ENCODE data around the gene ITPK1.

Gene ITPK1

DNA sequence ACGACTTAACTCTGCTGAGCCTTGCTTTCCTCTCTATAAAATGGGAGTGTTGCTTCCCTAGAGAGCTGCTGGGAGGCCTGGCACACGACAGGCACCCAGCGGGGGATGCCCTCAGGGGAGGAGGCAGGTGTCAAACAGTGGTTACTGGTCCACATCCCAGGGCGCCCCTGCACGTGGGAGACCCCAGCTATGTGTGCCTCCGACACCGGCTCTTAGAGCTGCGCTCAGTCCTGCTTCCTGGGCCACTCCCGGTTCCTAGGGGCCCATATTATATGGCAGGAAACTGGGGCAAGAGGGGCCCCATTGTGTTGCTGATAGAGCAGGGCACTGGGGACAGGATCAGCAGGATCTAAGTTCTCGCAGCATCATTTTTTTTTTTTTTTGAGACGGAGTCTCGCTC is 145.5 kb downstream of the ITPK1 start:
- DNase-seq (ENCODE audit: low read depth, low spot score): no peak

DNA sequence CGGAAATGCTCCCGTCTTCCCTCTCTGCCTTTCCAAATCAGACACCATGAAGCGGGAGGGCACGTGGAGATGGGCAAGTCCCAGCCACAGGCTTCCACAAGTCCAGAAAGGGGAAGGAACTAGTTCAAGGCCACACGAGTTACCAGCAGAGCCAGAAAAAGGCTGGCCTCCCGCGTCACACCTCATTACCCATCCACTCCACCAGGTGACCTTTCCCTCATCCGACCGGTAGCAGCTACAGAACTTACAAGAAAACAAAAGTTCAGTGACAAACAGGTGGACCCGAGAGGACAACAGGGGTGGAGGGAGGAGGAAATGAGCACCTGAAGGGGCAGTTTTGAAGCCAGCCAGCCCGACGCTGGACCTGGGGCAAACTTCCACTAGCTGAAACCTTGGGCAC is 145.9 kb downstream of the ITPK1 start:
- DNase-seq (ENCODE audit: low read depth, low spot score): no peak

DNA sequence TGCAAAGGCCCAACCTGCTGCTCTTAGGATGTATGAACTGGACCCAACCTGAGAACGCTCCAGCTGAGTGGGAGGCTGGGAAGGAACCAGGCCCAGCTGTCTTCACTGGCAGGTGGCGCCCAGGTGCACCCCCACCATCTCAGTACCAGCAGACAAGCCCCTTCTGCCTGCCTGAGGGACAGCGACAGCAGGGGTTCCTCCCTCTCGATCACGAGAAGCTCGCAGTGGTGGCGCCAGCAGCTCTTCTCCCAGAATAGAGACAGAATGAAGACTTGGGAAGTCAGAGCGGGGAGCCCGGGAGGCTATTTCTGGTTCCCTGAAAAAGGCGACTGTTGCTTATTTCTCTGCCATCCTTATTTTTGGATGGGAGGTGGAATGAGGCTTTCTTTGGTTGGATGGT is 146.3 kb downstream of the ITPK1 start:
- DNase-seq (ENCODE audit: low read depth, low spot score): no peak

DNA sequence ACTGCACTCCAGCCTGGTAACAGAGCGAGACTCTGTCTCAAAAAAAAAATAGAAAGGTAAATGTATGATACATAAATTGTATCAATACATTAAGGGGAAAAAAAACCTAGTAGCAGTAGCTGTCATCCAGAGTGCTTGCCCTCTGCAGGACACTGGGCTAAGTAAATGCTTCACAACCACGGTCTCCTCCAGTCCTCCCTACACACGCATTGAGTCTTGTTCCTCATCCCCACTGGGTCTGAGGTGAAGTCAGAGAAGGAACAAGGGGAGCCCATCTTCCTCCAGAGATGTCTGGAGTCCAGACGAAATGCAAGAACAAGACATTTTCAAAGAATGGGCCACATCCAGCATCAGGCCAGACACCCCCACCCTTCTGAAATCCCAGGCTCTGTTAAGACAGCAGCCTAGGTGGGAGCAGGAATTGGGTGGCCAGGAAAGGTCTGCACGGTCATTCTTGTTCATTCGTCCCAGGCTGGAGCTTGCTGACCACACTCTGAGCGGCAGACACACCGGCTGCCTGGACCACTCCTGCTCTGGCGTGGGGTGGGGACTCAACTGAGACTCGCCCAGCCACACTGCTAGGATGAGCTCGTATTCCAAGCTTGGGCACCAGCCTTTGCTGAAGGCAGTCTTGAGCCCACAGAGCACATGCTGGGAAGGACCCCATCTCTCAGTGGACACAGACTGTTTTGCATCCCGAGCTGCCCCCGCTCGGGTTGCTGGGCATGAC is 147.3 kb downstream of the ITPK1 start:
- no peak for DNase-seq (ENCODE audit: low read depth, low spot score)

DNA sequence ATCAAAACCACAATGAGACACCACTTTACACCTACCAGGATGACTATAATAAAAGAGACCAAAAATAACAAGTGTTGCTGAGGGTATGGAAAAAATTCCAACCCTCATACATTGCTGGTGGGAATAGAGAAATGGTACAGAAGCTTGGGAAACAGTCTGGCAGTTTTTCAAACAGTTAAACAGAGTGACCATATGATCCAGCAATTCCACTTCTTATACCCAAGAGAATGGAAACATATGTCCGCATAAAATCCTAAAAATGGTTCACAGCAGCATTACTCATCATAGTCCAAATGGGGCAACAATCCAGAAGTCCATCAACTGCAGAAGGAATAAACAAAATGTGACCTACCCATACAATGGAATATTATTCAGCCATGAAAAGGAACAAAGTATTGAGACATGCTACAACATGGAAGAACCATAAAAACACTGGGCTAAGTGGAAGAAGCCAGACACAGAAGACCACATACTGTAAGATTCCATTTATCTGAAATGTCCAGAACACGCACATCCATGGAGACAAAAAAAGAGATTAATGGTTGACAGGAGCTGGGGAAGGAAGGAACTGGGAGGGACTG is 148.3 kb downstream of the ITPK1 start:
- no peak for DNase-seq (ENCODE audit: low read depth, low spot score)

DNA sequence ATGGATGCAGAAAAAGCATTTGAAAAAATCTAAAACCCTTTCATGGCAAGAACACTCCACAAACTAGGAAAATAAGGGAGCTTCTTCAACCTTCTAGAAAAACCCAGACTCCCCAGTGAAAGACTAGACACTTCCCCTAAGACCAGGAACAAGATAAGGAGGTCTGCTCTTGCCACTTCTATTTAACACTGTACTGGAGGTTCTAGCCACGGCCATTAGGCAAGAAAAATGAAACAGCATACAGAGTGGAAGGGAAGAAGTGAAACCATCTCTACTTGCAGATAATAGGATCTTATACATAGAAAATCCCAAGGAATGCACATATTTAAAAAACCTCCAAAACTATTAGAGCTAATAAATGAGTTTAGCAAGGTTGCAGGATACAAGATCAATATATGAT is 150.4 kb downstream of the ITPK1 start:
- no peak for DNase-seq (ENCODE audit: low read depth, low spot score)

DNA sequence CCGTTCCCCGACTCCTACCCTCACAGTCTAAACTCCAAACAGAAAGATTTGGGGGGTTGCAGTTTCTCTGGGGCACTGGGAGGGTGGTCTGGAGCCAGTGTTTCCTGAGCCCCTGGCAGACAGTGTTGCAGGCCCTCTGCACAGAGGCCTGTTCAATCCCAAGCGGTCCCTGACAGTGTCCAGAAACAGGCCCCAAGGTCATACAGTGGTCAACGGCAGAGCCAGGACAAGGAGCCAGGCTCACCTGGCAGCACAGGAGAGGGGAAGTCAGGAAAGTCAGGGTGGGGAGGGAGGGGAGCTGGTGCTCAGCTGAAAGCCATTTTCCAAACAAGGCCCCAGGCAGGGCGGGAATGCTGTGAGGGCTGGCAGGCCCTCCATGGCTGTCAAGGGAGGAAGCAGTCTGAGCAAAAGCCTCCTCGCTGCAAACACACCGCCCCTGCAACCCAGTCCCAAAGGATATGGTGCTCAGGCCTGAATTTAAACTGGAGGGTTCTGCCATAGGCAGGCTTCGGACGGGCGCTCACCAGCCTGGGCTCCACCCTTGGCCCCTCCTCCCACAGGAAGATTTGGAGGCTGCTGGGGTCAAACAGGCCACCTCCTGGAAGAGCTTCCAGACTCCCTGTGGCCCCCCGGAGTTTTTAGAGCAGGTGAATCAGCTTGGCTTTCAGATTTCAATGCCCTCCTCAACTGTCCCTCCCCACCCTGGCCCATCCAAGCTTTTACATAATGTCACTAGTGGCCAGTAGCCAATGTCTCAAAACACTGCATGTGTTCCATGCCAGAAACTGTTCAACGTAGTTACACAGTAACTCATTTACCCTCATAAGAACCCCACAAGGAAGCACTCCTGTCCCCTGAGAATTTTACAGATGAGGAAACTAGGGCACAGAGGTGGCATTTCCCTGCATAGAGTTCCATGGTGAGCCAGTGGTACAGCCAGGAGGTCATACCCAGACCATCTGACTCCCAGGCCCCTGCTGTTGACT is 151.3 kb downstream of the ITPK1 start:
- DNase-seq (ENCODE audit: low read depth, low spot score): no peak

DNA sequence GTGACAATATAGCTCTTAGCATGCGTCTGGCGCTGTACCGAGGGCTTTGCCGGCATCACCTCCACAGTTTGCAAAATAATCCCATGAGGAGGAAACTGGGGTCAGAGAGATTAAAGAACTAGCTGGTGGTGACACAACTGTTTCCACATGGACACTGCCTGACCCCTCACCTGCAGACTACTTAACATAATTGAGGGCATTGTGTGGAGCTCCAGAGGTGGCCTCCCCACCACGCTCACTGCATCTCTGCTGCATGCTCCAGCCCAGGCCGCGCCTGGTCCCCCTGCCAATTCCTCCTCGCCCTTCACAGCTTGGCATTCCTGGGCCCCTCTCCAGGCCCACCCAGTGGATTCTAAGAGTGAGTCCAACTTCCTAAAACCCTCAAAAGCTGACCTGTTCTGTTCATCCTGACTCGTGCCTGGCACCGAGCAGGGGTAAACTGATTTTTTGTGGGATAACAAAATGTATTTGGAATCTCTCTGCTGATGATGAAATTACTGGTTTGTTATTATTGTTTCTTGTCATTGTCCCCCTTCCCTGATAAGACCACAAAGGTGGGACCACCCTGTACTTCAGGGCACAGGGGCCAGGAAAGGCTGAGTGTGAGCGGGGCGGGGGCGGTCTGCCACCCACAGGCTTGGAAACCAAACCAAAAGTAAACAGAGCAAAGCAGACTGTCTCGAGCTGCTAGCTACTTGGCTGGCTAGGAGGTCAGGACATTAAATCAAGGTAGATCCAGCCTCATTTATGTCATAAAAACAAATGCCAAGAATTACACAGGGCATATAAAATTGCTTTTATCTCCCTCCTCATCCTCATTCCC is 152.2 kb downstream of the ITPK1 start:
- no peak for DNase-seq (ENCODE audit: low read depth, low spot score)

DNA sequence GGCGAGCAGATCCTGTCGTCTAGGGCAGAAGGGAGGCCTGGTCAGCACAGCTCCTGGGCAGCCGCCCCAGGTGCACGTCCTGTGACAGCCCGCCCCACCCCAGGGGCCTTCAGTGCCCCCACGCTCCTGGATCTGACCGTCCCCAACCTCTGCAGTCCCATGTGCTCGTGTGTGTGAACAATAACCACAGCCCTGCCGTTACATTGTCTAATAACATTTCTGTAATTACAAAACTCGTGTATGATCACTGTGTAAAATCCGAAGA is 153.0 kb downstream of the ITPK1 start:
- DNase-seq (ENCODE audit: low read depth, low spot score): no peak

DNA sequence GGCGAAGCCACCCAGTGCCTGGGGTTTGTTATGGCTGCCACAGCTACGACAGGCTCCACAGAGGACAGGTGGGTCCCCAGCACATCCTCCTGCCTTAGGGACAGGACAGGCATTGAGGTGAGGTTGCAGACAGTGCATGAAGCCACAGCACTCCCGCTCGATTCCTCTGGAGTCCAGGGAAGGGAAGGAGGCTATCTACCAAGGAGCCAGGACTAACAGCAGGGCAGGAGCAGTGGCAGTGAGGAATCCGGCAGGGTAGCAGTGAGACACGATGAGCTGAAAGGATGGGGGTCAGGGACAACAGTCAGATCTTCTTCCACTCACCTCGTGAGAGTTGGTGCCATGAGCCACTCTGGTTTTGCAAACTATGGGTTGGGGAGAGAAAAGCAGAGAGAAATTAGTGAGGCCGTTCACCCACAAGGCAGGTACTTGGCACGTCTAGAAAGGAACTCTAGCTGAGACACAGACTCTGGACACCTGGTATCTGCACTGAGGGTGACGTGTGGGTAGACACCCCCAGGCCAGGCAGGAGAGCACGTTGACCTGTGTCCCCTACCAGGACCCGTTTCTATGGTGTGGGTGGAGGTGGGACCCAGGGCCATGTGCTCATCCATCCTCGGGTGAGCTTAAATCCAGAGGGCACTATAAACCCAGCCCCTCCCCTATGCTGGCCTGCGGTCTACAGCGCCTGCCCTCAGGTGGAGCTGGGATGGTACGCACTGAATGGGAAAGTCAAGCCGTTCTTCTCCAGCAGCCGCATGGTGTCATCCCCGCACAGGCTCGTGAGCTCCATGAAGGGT is 153.5 kb downstream of the ITPK1 start:
- no peak for DNase-seq (ENCODE audit: low read depth, low spot score)

DNA sequence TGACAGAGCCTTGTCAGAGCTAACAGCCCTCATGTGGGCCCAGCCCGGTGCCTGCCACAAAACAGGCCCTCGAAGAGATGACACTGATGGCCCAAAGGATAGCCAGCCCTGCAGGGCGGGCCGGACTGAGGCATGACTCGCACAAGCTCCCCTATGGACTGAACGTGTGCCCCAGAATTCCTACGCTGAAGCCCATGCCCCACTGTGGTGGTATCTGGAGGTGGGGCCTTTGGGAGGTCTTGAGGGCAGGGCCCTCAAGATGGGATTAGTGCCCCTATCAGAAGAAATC is 154.2 kb downstream of the ITPK1 start:
- DNase-seq (ENCODE audit: low read depth, low spot score): no peak

DNA sequence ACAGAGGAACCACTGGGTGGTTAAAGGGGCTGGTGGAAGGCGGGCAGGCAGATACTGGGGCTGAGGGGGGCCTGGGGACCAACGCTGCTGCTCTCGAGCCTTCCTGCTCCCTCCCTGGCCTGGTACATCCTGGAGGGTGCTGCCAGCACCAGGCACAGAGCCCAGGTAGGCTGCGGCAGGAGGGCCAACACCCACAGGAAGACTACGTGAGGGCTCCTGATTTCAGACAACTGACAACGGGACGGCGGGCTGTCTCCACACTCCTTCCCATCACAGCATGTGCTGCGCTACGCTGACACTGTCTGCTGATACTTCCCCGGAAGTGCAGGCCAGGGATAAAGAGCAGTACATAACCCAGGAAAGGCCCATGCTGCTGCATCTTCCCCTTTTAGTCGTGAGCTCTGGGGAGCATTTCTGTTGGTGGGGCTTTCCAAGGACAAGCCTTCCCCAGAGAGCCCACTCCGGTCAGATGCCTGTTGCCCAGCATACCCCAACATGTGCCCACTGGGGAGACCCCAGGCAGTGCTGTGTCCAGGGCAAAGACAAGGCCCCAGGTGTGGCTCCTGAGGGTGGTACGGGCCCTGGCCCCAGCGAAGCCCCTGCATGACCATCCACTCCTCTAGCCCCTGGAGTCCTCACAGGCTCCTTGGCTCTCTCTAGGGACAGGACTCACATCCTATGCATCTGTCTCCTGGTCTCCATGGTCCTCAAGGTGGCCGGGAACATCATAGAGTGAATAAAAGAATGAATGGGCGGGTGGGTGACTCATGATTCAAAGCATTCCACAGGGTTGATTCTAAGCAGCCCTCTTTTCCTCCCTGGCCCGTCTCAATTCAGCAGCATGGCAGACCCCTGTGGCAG is 154.8 kb downstream of the ITPK1 start:
- no peak for DNase-seq (ENCODE audit: low read depth, low spot score)

DNA sequence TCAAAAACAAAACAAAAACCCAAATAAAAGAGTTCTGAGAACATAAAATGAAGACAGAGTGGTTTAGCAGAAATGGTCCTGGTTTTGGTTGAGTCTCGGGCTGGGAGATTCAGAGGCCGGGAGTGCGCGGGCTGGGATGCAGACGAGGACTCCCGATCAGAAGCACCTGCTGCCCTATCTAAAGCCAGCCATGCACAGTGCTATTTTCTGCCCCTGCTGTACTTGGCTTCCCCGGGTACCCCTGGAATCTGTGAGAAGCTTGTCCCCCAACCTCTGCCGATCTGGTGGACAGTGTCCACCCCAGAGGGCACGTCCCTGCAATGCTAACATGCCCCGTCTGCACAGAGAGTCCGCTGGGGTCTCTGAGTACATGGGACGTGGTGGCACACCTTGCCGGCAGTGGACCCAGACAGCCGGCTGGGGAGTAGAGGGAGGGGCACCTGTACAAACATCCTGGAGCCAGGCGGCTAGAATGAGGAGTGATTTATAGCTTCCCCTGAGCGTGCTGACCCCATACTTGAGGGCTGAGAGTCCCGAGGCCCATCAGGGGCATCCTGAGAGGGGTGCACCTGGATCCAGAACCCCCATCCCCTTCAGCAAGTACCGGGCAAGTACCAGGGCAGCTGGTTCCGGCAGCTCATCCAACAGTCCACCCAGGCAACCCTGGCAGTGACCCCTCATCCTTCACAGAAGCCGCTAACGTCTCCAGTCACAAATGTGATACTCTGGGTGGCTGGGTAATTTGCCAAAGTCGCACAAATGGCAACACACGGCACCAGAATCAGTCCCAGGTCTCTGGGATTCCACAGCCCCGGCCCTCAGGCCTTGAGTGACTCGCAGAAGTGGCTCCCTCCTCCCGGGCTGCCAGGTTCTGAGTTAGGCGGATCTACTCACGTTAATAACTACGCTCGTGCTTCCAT is 155.7 kb downstream of the ITPK1 start:
- no peak for DNase-seq (ENCODE audit: low read depth, low spot score)

DNA sequence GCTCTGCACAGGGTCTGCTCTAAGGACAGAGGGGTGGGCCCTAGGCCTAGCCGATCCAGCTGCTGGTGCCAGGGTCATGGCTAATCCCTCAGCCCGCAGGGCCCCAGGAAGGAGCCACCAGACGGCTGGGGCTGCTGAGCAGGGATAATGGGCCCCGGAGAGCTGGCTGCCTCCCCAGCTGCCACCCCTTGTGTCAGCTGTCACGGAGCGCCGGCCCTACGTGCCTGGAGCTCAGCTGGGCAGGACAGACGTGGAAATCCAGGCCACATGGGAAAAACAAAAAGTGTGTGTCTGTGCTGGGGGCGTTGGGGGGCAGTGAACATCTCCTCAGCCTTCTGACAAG is 156.6 kb downstream of the ITPK1 start:
- no peak for DNase-seq (ENCODE audit: low read depth, low spot score)

DNA sequence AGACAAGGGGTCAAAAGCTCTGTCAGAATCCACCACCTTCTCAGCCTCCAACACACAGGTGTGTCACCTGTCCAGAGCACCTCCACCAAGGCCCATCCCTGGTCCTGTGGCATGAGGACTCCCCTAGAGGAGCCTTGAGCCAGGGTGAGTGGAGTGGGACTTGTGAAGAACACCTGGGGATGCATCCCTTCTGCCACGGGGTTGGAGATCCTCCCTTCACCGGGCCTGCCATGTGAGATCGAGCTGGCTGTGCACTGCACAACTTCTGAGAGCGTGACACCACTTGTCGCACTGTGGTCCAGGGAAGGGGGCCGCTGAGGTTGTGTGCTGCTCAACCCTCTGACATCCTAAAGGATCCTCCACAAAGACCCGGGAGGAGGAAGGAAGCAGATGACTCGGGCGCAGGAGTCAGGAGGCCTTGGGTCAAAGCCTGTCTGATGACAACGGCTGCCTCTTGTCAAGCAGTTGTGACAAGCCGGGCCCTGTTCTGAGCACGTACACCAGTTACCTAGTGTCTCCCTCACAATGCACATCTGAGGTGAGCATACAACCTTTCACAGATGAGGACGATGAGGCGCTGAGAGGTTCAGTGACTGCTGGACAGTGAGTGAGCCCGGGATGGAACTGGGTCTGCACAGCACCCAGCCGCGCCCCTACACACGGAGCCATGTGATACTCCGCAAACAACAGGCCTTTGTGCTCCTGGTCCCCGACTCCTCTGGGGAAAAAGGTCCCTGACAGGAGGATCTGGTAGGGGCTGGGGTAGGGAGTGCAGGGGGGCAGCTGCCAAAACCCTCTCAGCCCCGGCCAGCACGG is 157.1 kb downstream of the ITPK1 start:
- DNase-seq (ENCODE audit: low read depth, low spot score): no peak

DNA sequence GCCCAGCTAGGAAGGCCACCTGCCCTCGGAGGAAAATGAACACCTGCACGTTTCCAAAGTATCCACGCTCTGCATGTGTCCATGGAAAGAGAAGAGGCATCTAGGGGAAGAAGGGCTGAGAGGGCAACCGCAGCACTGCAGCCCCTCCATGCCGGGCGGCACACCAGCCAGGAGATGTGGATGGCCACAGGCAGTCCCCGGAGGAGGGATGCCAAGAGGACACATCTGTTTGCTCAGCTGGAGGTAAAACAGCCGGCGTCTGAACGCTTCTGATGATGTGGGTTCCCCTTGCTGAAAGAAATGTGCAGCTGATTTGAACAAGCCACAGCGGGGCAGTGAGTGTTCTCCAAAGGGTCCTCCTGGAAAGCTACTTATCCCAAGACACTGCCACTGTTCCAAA is 158.8 kb downstream of the ITPK1 start:
- DNase-seq (ENCODE audit: low read depth, low spot score): no peak

DNA sequence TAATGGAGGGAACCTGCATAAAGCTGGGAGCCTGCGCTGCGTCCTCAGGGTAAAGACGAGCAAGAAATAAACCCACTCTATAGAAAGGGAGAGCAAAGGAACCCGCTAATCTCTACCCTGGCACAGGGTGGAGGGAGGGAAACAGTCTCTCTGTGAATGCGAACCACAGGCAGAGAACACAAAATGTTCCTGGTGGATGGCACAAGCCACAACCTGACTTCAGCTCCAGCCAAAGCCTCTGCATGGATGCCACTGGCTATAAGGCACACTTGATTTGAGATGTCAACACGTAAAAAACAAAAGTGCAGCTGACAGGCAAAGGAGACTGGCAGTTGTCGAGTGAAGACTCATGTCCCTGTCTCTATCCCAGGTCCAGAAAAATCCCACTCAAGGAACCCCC is 160.3 kb downstream of the ITPK1 start:
- no peak for DNase-seq (ENCODE audit: low read depth, low spot score)

DNA sequence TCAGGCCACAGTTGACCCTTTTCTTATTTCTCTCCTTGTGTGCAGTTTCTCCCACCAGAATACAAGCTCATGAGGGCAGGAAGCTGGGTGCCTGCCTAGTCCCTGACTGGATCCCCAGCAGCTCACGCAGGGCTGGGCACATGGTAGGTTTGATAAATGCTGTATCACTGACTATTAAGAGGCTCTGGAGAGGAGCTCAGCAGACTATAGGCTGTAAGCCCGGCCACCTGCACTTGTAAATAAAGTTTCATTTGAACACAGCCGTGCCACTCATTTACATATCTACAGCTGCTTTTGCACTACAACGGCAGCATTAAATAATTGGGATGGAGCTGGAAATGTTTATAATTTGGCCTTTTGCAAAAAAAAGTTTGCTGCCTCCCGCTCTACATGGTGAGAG is 160.8 kb downstream of the ITPK1 start:
- no peak for DNase-seq (ENCODE audit: low read depth, low spot score)

DNA sequence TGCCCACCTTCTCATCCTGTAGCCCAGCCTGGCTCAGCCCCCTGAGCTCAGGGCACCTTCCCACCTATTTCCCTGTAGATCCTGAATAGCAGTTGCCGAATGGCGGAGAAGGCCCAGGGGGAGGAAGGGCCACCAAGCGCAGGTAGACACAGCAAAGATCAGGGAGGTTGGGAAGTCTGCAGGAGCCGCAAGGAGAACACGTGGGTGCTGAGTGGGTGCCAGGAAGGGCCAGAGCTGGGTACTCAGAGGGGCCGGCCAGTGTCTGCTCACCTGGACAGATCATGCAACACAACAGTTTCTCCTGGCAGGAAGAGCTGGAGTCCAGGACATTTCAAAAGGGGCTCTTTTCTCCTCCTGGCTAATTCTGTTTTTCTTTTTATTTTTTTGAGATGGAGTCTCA is 162.2 kb downstream of the ITPK1 start:
- no peak for DNase-seq (ENCODE audit: low read depth, low spot score)

Data from activated naive CD8-positive, alpha-beta T cell treated with anti-CD3 and anti-CD28 coated beads, Interleukin-2, amount 50 U/mL, for 16 hours (primary cell).